22Rv1 (cell line): ENCODE measurements around the gene FAM209B.

Experiments
- ZFX ChIP-seq: fragments of 450-650 bp; IDR thresholded peaks from 2 replicates; pipeline ENCODE4 v1.6.1; 2017; ENCODE audit warnings: antibody characterized with exemption, borderline replicate concordance
- TF ChIP-seq, protein P1 (sequence below): fragments of 450-650 bp; IDR thresholded peaks from 2 replicates; pipeline ENCODE4 v1.5.1; 2017; ENCODE audit warnings: mild to moderate bottlenecking

DNA sequence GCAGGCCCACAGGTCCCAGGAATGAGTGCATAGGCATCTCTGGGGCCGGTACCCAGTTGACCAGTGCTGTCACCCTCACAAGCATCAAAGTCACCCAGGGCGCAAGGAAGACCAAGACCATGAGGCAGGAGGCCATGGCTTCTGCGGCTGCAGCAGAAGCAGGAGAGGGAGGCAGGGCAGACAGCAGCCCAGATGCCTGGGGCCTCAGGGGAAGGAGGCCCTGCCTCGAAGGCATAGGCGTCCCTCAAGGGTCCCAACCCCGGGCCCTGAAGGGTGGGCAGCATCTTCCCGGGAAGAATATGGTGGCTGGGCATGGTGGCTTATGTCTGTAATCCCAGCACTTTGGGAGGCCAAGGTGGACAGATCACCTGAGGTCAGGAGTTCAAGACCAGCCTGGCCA lies 5.5 kb upstream of the FAM209B start:
- TF ChIP-seq, protein P1, sequence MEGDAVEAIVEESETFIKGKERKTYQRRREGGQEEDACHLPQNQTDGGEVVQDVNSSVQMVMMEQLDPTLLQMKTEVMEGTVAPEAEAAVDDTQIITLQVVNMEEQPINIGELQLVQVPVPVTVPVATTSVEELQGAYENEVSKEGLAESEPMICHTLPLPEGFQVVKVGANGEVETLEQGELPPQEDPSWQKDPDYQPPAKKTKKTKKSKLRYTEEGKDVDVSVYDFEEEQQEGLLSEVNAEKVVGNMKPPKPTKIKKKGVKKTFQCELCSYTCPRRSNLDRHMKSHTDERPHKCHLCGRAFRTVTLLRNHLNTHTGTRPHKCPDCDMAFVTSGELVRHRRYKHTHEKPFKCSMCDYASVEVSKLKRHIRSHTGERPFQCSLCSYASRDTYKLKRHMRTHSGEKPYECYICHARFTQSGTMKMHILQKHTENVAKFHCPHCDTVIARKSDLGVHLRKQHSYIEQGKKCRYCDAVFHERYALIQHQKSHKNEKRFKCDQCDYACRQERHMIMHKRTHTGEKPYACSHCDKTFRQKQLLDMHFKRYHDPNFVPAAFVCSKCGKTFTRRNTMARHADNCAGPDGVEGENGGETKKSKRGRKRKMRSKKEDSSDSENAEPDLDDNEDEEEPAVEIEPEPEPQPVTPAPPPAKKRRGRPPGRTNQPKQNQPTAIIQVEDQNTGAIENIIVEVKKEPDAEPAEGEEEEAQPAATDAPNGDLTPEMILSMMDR = no peak
- no peak for TF ChIP-seq ZFX
